Forelimb muscle (tissue), 1 donor: ENCODE results near the gene CA14. TPM values are rescaled to one million over a fixed set of nuclear protein-coding genes. Genes with fewer than 3 reads are reported as not detected.
"Not testable (repeated sequence)": the region's sequence is repeated elsewhere in the genome, so short reads cannot be mapped to it uniquely, and the experiment has no call there.

ENCODE experiments used
- DNase-seq: peaks from one replicate; pipeline ENCODE4 v3.0.0-alpha.2; 2013; ENCODE audit warnings: low read depth
- polyA plus RNA-seq: library from polyadenylated mRNA; unstranded; fragments of 120-200 nt; gene quantifications from one replicate; pipeline ENCODE4 v1.2.1, GENCODE V29; 2013; ENCODE audit not compliant: insufficient read length

Gene CA14
- 5.2 TPM for polyA plus RNA-seq

GRCh38 chr1:150257624-150258585 is at the start of gene CA14:
Gene CA14, plus strand, starts transcription at chr1:150257774. Its CDS starts 355 bp downstream, at chr1:150258129.
- DNase-seq, result no peak

- DNase-seq, result not testable (repeated sequence)
These were observed 49.1 kb upstream of the CA14 start for GRCh38 chr1:150208460-150208859.

- no peak for DNase-seq
These were observed 47.5 kb upstream of the CA14 start for GRCh38 chr1:150210091-150210490.

GRCh38 chr1:150210706-150211105 is 46.9 kb upstream of the CA14 start:
- DNase-seq, result no peak

GRCh38 chr1:150212070-150212469 is 45.5 kb upstream of the CA14 start:
- no peak for DNase-seq

GRCh38 chr1:150213170-150214098 is 44.1 kb upstream of the CA14 start:
- peak; percentile 85 for DNase-seq

- not testable (repeated sequence) for DNase-seq
These were observed 43.3 kb upstream of the CA14 start for GRCh38 chr1:150214099-150214756.

- not testable (repeated sequence) for DNase-seq
These were observed 41.7 kb upstream of the CA14 start for GRCh38 chr1:150215855-150216254.

- no peak for DNase-seq
These were observed 36.0 kb upstream of the CA14 start for GRCh38 chr1:150221552-150221951.

- no peak for DNase-seq
These were observed 32.6 kb upstream of the CA14 start for GRCh38 chr1:150224983-150225382.

- DNase-seq, result no peak
These were observed 32.0 kb upstream of the CA14 start for GRCh38 chr1:150225546-150225945.

GRCh38 chr1:150226486-150226885 is 31.1 kb upstream of the CA14 start:
- DNase-seq, result no peak

GRCh38 chr1:150227228-150227627 is 30.3 kb upstream of the CA14 start:
- DNase-seq, result no peak

- not testable (repeated sequence) for DNase-seq
These were observed 29.3 kb upstream of the CA14 start for GRCh38 chr1:150228246-150228645.

GRCh38 chr1:150232921-150233320 is 24.7 kb upstream of the CA14 start:
- not testable (repeated sequence) for DNase-seq

GRCh38 chr1:150233359-150234308 is 23.9 kb upstream of the CA14 start:
- DNase-seq, result no peak

- no peak for DNase-seq
These were observed 23.3 kb upstream of the CA14 start for GRCh38 chr1:150234309-150234565.

- DNase-seq, result peak; percentile 70
These were observed 22.8 kb upstream of the CA14 start for GRCh38 chr1:150234566-150235293.

GRCh38 chr1:150235294-150235851 is 22.2 kb upstream of the CA14 start:
- DNase-seq, result no peak
